ENCODE results near the gene ERRFI1. TPM values are rescaled to one million over a fixed set of nuclear protein-coding genes. Genes with fewer than 3 reads are reported as not detected.

Gene ERRFI1
- total RNA-seq, 4 donors from 2014 or later = 308 to 587 (median 435) TPM

GRCh38 chr1:8019229-8019620 lies 6.9 kb downstream of the ERRFI1 start:
- no peaks in the 10 kb centered on the region for H3K9me3 ChIP-seq
- H3K27me3 ChIP-seq = no peaks in the 10 kb centered on the region
- 97% methylated on average over 5 of the region's 5 CpGs for WGBS
- DNase-seq (ENCODE audit: extremely low spot score) = no peak
- peaks cover 52 to 96% (median 89%) of the 10 kb centered on the region in 4 donors for H3K4me1 ChIP-seq
- TF ChIP-seq POLR2AphosphoS5 (IDR thresholded peaks at IDR 0.05) (no peak), CTCF (IDR thresholded peaks at IDR 0.05) (no peak), POLR2A (IDR thresholded peaks at IDR 0.05; ENCODE audit: low read depth) (no peak), EP300 (IDR thresholded peaks at IDR 0.05) (no peak)
- peak overlapping the region; percentile 90 to 98 (median 95) for H3K27ac ChIP-seq (replicated peaks in 1 of 4)
- peak overlapping the region in 2 of 4 donors; percentile 26 to 90 for H3K4me3 ChIP-seq
- intact Hi-C loops (cut with DNase I) = no loop called here
- H3K36me3 ChIP-seq = peaks cover 6 to 12% (median 11%) of the 10 kb centered on the region in 4 donors

GRCh38 chr1:8018492-8019228 lies 7.4 kb downstream of the ERRFI1 start:
- Histone ChIP-seq H3K4me3 (peak overlapping the region in 3 of 4 donors; percentile 3 to 90 (median 26)), H3K27me3 (no peaks in the 10 kb centered on the region), H3K4me1 (peaks cover 52 to 99% (median 95%) of the 10 kb centered on the region in 4 donors), H3K9me3 (no peaks in the 10 kb centered on the region), H3K27ac (replicated peaks in 1 of 4) (peak overlapping the region; percentile 90 to 98 (median 95)), H3K36me3 (peaks cover 11 to 18% (median 16%) of the 10 kb centered on the region in 4 donors)
- 83% methylated on average over 3 of the region's 3 CpGs for WGBS
- TF ChIP-seq POLR2AphosphoS5 (IDR thresholded peaks at IDR 0.05) = peak; percentile 18 to 92
- no peak for TF ChIP-seq EP300 (IDR thresholded peaks at IDR 0.05)
- intact Hi-C loops (cut with DNase I) = no loop called here
- DNase-seq (ENCODE audit: extremely low spot score) = no peak

- 24% methylated on average over 5 of the region's 5 CpGs for WGBS
- no peaks in the 10 kb centered on the region for H3K9me3 ChIP-seq
- peak overlapping the region; percentile 3 to 24 (median 18) for H3K4me3 ChIP-seq
- no peaks in the 10 kb centered on the region for H3K27me3 ChIP-seq
- DNase-seq (ENCODE audit: extremely low spot score) = no peak
- peak overlapping the region; percentile 90 to 98 (median 95) for H3K27ac ChIP-seq (replicated peaks in 1 of 4)
- H3K4me1 ChIP-seq = peaks cover 52 to 99% (median 99%) of the 10 kb centered on the region in 4 donors
- peaks cover 20 to 28% (median 26%) of the 10 kb centered on the region in 4 donors for H3K36me3 ChIP-seq
- TF ChIP-seq EP300 (IDR thresholded peaks at IDR 0.05) (no peak), POLR2A (IDR thresholded peaks at IDR 0.05; ENCODE audit: low read depth) (peak; percentile 1), POLR2AphosphoS5 (IDR thresholded peaks at IDR 0.05) (peak; percentile 40 to 79), CTCF (IDR thresholded peaks at IDR 0.05) (no peak)
- intact Hi-C loops (cut with DNase I) = no loop called here
Observed at GRCh38 chr1:8017495-8018197, 8.5 kb downstream of the ERRFI1 start.

- H3K36me3 ChIP-seq = peaks cover 20 to 36% (median 34%) of the 10 kb centered on the region in 4 donors
- H3K4me1 ChIP-seq = peaks cover 48 to 99% (median 97%) of the 10 kb centered on the region in 4 donors
- H3K4me3 ChIP-seq = peak overlapping the region in 3 of 4 donors; percentile 5 to 38 (median 24)
- peak overlapping the region; percentile 90 to 98 (median 95) for H3K27ac ChIP-seq (replicated peaks in 1 of 4)
- DNase-seq (ENCODE audit: extremely low spot score) = no peak
- intact Hi-C loops (cut with DNase I) = no loop called here
- no peaks in the 10 kb centered on the region for H3K9me3 ChIP-seq
- no peaks in the 10 kb centered on the region for H3K27me3 ChIP-seq
- TF ChIP-seq EP300 (IDR thresholded peaks at IDR 0.05) = no peak
Observed at GRCh38 chr1:8016895-8017241, 9.2 kb downstream of the ERRFI1 start.

GRCh38 chr1:8016210-8016894 lies 9.8 kb downstream of the ERRFI1 start:
- intact Hi-C loops (cut with DNase I) = no loop called here
- Histone ChIP-seq H3K36me3 (peaks cover 25 to 41% (median 38%) of the 10 kb centered on the region in 4 donors), H3K4me1 (peaks cover 44 to 96% (median 95%) of the 10 kb centered on the region in 4 donors), H3K9me3 (no peaks in the 10 kb centered on the region), H3K4me3 (peak overlapping the region; percentile 5 to 38 (median 28)), H3K27ac (replicated peaks in 1 of 4) (peak overlapping the region; percentile 90 to 98 (median 95)), H3K27me3 (no peaks in the 10 kb centered on the region)
- no peak for TF ChIP-seq EP300 (IDR thresholded peaks at IDR 0.05)
- peak; percentile 15 to 67 for TF ChIP-seq POLR2AphosphoS5 (IDR thresholded peaks at IDR 0.05)
- TF ChIP-seq CTCF (IDR thresholded peaks at IDR 0.05) = no peak
- TF ChIP-seq POLR2A (IDR thresholded peaks at IDR 0.05; ENCODE audit: low read depth) = peak; percentile 24
- DNase-seq (ENCODE audit: extremely low spot score) = no peak
- WGBS = 38% methylated on average over 4 of the region's 4 CpGs

All from esophagus muscularis mucosa (tissue), 4 donors.